Esophagus muscularis mucosa (tissue), 4 donors: ENCODE data around the gene PTPN9. TPM values are rescaled to one million over a fixed set of nuclear protein-coding genes. Genes with fewer than 3 reads are reported as not detected.
"Not testable (repeated sequence)": the region's sequence is repeated elsewhere in the genome, so short reads cannot be mapped to it uniquely, and the experiment has no call there.

ENCODE experiments used
- DNase-seq: peaks from one replicate; pipeline ENCODE4 v3.0.0-alpha.2; 2017; ENCODE audit errors: extremely low spot score
- H3K27ac ChIP-seq, 4 donors: fragments of 200-600 bp; sonication (generic); replicated peaks in 1 of 4; 1 replicate in 3 of 4; 2 replicates in 1 of 4; pipeline ENCODE4 v1.5.1; 2016 to 2019; ENCODE audit warnings: mild to moderate bottlenecking in 1 of 4
- H3K27me3 ChIP-seq, 4 donors: fragments of 200-600 bp; sonication (generic); one replicate each; pipeline versions ENCODE4 v1.5.1 to v1.6.0; 2016 to 2019
- H3K36me3 ChIP-seq, 4 donors: fragments of 200-600 bp; sonication (generic); one replicate each; pipeline ENCODE4 v1.5.1; 2016 to 2019
- H3K4me1 ChIP-seq, 4 donors: fragments of 200-600 bp; sonication (generic); one replicate each; pipeline ENCODE4 v1.5.1; 2016 to 2019
- H3K4me3 ChIP-seq, 4 donors: fragments of 200-600 bp; sonication (generic); 1 replicate in 2 of 4; 2 replicates in 2 of 4; pipeline ENCODE4 v1.5.1; 2016 to 2019; ENCODE audit warnings: mild to moderate bottlenecking in 4 of 4, moderate library complexity in 1 of 4
- H3K9me3 ChIP-seq, 4 donors: fragments of 200-600 bp; sonication (generic); 1 replicate in 3 of 4; 2 replicates in 1 of 4; pipeline ENCODE4 v1.5.1; 2016 to 2019
- EP300 ChIP-seq: sonication (generic); formaldehyde crosslinking; IDR thresholded peaks from one replicate; pipeline ENCODE4 v1.6.1; 2017; ENCODE audit warnings: antibody characterized with exemption
- POLR2A ChIP-seq: fragments of 450-650 bp; IDR thresholded peaks from one replicate; pipeline ENCODE4 v1.6.1; 2017; ENCODE audit warnings: antibody characterized with exemption, moderate library complexity, mild to moderate bottlenecking, low read depth
- POLR2AphosphoS5 ChIP-seq, 2 donors: sonication (generic); formaldehyde crosslinking; IDR thresholded peaks; one replicate each; pipeline ENCODE4 v1.6.1; 2017; ENCODE audit warnings: antibody characterized with exemption in 2 of 2
- WGBS: methylation state at CpG from one replicate; pipeline ENCODE4 v1.1.5; 2018; 5-methylcytosine and 5-hydroxymethylcytosine counted together
- intact Hi-C: fragments of 100-400 bp; cut with DNase I; formaldehyde crosslinking; loops from one replicate; pipeline ENCODE4 v1.15.1; 2023
- total RNA-seq, 4 donors: library from RNA; depleted of rRNA; stranded (reverse); fragments of >200 nt; gene quantifications; one replicate each; pipeline versions ENCODE4 v1.1.0 to v1.2.1, GENCODE V29; 2016
- TF ChIP-seq, protein P1 (sequence below), 3 experiments: fragments of 200-600 bp in 2 of 3; fragments of 450-650 bp in 1 of 3; sonication (generic) in 2 of 3; IDR thresholded peaks; one replicate each; pipeline ENCODE4 v1.5.1; 2017 to 2019; ENCODE audit warnings: antibody characterized with exemption in 3 of 3, mild to moderate bottlenecking in 2 of 3, moderate library complexity in 1 of 3

The PTPN9 gene
- total RNA-seq, 4 donors from 2014 or later: 20.3 to 31.6 (median 27.5) TPM

DNA sequence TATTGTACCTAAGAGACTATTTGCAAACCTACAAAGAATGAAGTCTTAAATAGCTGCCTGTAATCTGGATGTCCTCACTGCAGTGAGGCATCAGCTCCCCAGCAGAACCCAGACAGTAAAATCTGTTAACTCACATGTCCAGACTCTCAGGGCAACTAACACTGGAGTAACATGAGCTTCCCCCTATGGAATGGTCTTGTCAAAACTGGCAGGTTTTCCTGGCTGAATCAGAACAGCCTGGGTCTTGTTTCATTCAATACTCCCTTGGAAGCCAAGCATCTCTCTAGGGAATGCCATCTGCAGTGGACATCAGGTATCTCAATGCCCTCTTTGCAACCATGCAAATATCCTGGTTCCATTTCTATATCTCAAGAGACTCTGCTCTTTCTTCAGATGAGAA, 24.4 kb downstream of the PTPN9 start:
- H3K27me3 ChIP-seq: no peaks in the 10 kb centered on the region
- no peak for TF ChIP-seq POLR2A
- TF ChIP-seq, protein P1, sequence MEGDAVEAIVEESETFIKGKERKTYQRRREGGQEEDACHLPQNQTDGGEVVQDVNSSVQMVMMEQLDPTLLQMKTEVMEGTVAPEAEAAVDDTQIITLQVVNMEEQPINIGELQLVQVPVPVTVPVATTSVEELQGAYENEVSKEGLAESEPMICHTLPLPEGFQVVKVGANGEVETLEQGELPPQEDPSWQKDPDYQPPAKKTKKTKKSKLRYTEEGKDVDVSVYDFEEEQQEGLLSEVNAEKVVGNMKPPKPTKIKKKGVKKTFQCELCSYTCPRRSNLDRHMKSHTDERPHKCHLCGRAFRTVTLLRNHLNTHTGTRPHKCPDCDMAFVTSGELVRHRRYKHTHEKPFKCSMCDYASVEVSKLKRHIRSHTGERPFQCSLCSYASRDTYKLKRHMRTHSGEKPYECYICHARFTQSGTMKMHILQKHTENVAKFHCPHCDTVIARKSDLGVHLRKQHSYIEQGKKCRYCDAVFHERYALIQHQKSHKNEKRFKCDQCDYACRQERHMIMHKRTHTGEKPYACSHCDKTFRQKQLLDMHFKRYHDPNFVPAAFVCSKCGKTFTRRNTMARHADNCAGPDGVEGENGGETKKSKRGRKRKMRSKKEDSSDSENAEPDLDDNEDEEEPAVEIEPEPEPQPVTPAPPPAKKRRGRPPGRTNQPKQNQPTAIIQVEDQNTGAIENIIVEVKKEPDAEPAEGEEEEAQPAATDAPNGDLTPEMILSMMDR (IDR thresholded peaks at IDR 0.05): no peak
- no peak for TF ChIP-seq POLR2AphosphoS5 (IDR thresholded peaks at IDR 0.05)
- TF ChIP-seq EP300: no peak
- intact Hi-C loops: no loop called here
- no peaks in the 10 kb centered on the region for H3K9me3 ChIP-seq
- DNase-seq: no peak
- H3K4me1 ChIP-seq: peaks cover 0 to 9% (median 6%) of the 10 kb centered on the region in 4 donors
- no peaks in the 10 kb centered on the region for H3K36me3 ChIP-seq
- no peak overlapping the region for H3K27ac ChIP-seq
- no peak overlapping the region for H3K4me3 ChIP-seq

DNA sequence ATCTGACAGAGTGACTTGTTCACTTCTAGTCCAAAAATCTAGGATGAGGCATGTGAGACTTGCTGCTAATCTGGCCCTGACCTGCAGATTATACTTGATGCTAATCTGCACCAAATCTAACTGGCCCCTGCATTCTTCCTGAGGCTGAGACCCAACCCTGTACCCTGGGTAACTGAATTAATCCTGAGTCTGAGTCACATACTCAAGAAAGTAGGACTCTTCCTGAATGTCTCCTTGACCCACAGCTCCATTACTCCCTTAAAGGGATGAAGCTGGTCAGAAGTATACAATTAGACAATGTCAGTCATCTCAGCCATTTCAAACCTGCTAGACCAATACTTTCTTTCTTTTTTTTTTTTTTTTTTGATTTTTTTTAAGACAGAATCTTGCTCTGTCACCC, 25.5 kb downstream of the PTPN9 start:
- TF ChIP-seq, protein P1 (IDR thresholded peaks at IDR 0.05): no peak
- no peak for TF ChIP-seq EP300
- TF ChIP-seq POLR2AphosphoS5 (IDR thresholded peaks at IDR 0.05): no peak
- TF ChIP-seq POLR2A: no peak
- intact Hi-C loops: no loop called here
- peaks cover 0 to 9% (median 6%) of the 10 kb centered on the region in 4 donors for H3K4me1 ChIP-seq
- H3K36me3 ChIP-seq: no peaks in the 10 kb centered on the region
- no peaks in the 10 kb centered on the region for H3K9me3 ChIP-seq
- DNase-seq: no peak
- no peak overlapping the region for H3K27ac ChIP-seq
- no peaks in the 10 kb centered on the region for H3K27me3 ChIP-seq
- no peak overlapping the region for H3K4me3 ChIP-seq

DNA sequence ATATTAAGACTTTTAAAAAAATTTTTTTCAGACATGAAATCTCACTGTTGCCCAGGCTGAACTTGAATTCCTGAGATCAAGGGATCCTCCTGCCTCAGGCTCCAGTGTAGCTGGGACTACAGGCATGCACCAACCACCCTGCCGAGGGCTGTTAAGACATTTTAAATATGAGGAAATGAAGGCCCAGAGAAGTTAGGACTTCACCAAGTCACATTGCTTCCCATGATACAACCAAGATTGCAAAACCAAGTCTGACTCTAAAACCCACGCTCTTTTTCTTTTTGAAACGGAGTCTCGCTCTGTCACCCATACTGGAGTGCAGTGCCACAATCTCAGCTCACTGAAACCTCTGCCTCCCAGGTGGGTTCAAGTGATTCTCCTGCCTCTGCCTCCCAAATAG, 28.0 kb downstream of the PTPN9 start:
- Histone ChIP-seq H3K9me3 (no peaks in the 10 kb centered on the region), H3K4me1 (peaks cover 3 to 18% (median 11%) of the 10 kb centered on the region in 4 donors), H3K4me3 (no peak overlapping the region), H3K27ac (no peak overlapping the region), H3K36me3 (no peaks in the 10 kb centered on the region), H3K27me3 (no peaks in the 10 kb centered on the region)
- DNase-seq: no peak
- TF ChIP-seq EP300 (no peak), POLR2A (no peak), POLR2AphosphoS5 (IDR thresholded peaks at IDR 0.05) (no peak)
- TF ChIP-seq, protein P1 (IDR thresholded peaks at IDR 0.05): no peak
- WGBS: 75% methylated on average over 4 of the region's 4 CpGs
- intact Hi-C loops: no loop called here

DNA sequence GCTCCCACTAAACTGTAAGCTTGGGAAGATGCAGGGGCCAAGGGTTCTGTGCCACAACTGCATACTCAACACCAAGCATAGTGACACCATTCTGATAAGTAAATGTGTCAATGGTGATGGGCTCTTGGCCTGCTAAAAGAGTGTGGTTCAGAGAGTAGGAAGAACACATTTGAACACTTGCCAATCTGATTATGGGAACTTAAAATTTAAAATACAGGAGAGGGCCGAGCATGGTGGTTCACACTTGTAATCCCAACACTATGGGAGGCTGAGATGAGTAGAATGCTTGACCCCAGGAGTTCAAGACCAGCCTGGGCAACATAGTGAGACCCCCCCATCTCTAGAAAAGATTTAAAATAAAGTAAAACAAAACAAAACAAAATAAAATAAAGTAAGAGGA, 34.1 kb downstream of the PTPN9 start:
- intact Hi-C loops: no loop called here
- peaks cover 0 to 4% (median 0%) of the 10 kb centered on the region in 4 donors for H3K36me3 ChIP-seq
- no peak for DNase-seq
- no peaks in the 10 kb centered on the region for H3K9me3 ChIP-seq
- no peak for TF ChIP-seq POLR2AphosphoS5 (IDR thresholded peaks at IDR 0.05)
- TF ChIP-seq EP300: no peak
- no peak for TF ChIP-seq POLR2A
- TF ChIP-seq, protein P1 (IDR thresholded peaks at IDR 0.05): no peak
- no peak overlapping the region for H3K27ac ChIP-seq
- H3K4me3 ChIP-seq: no peak overlapping the region
- WGBS: 57% methylated on average over 1 of the region's 1 CpG
- no peaks in the 10 kb centered on the region for H3K27me3 ChIP-seq
- H3K4me1 ChIP-seq: peaks cover 20 to 42% (median 36%) of the 10 kb centered on the region in 4 donors

DNA sequence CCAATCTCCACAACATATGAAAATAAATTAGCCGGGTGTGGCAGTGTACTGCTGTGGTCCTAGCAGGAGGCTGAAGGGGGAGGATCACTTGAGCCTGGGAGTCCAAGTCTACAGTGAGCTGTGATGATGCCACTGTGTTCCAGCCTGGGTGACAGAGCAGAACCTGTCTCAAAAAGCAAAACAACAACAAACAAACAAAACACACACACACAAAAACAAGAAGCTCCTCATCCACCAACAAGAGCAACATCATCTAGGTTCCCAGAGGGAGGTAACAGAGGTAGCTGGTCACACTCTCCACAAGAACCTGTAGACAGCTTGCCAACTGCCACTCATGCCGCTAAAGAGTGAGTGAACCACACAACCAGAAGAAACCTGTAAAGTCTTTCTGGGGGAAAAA, 34.8 kb downstream of the PTPN9 start:
- Histone ChIP-seq H3K4me1 (peaks cover 20 to 44% (median 36%) of the 10 kb centered on the region in 4 donors), H3K27me3 (no peaks in the 10 kb centered on the region), H3K27ac (peak overlapping the region in 1 of 4 donors; percentile 4), H3K36me3 (peaks cover 0 to 4% (median 0%) of the 10 kb centered on the region in 4 donors), H3K4me3 (no peak overlapping the region), H3K9me3 (no peaks in the 10 kb centered on the region)
- TF ChIP-seq POLR2AphosphoS5 (IDR thresholded peaks at IDR 0.05) (no peak), POLR2A (no peak), EP300 (no peak)
- TF ChIP-seq, protein P1 (IDR thresholded peaks at IDR 0.05): no peak
- DNase-seq: no peak
- 94% methylated on average over 2 of the region's 2 CpGs for WGBS
- intact Hi-C loops: no loop called here

DNA sequence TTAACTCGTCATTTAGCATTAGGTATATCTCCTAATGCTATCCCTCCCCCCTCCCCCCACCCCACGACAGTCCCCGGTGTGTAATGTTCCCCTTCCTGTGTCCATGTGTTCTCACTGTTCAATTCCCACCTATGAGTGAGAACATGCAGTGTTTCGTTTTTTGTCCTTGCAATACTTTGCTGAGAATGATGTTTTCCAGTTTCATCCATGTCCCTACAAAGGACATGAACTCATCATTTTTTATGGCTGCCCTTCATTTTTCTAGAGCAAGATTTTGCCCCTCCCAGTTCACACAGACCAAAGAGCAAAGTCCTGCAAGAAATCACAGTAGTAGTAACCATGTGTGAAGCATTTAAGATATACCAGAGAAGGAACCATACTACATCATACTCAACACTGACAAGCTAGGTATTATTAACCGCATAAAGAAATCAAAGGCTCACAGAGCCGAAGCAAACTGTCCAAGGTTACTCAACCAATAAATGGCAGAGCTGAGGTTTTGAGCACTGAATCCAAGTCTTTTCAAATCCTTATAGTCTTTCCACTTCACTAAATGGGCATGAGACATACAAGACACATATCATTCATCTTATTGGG, 36.1 kb downstream of the PTPN9 start:
- intact Hi-C loops, H3K9me3 ChIP-seq: not testable (repeated sequence)

More for the DNA sequence above, 36.1 kb downstream of the PTPN9 start:
- not testable (repeated sequence) for DNase-seq, H3K36me3 ChIP-seq, H3K4me3 ChIP-seq, H3K27me3 ChIP-seq
- 78% methylated on average over 6 of the region's 6 CpGs for WGBS
- peak overlapping the region in 3 of 4 donors; percentile 47 to 66 (median 56) for H3K27ac ChIP-seq
- H3K4me1 ChIP-seq: peaks cover 20 to 46% (median 36%) of the 10 kb centered on the region in 4 donors
